GM19395 (cell line): ENCODE data around the gene EFNA1.

Source experiments
- ATAC-seq: cut with Tn5 transposase; IDR thresholded peaks from one replicate; pipeline ENCODE4 v1.9.1; 2021; ENCODE audit warnings: mild to moderate bottlenecking, moderate library complexity; ENCODE audit not compliant: unreplicated experiment

The EFNA1 gene, protein sequence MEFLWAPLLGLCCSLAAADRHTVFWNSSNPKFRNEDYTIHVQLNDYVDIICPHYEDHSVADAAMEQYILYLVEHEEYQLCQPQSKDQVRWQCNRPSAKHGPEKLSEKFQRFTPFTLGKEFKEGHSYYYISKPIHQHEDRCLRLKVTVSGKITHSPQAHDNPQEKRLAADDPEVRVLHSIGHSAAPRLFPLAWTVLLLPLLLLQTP

GRCh38 chr1:155127105-155127966 is at the start of gene EFNA1:
Gene EFNA1 (plus strand): TSS chr1:155127876. CDS start chr1:155127978, 102 bp downstream.
- no peak for ATAC-seq

- ATAC-seq = no peak
Observed at GRCh38 chr1:155078469-155079209, 49.0 kb upstream of the EFNA1 start, which contains the start of gene EFNA3. Gene EFNA3 (plus strand): TSS chr1:155078837. CDS start chr1:155078942, 105 bp downstream.

DNA sequence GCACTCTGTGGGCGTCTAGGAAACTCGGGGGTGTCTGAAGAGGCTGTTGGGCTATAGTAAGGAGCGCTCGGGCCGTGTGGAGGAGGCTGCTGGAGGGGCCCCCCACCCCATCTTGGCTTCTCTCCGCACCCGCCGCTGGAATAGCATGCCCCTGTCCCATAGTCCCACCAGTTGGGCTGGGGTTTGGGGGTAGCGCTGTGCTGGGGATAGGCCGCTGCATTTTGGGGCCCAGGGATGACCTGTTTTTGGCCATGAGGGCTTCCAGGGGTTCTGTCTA is 48.5 kb upstream of the EFNA1 start:
- ATAC-seq = no peak

DNA sequence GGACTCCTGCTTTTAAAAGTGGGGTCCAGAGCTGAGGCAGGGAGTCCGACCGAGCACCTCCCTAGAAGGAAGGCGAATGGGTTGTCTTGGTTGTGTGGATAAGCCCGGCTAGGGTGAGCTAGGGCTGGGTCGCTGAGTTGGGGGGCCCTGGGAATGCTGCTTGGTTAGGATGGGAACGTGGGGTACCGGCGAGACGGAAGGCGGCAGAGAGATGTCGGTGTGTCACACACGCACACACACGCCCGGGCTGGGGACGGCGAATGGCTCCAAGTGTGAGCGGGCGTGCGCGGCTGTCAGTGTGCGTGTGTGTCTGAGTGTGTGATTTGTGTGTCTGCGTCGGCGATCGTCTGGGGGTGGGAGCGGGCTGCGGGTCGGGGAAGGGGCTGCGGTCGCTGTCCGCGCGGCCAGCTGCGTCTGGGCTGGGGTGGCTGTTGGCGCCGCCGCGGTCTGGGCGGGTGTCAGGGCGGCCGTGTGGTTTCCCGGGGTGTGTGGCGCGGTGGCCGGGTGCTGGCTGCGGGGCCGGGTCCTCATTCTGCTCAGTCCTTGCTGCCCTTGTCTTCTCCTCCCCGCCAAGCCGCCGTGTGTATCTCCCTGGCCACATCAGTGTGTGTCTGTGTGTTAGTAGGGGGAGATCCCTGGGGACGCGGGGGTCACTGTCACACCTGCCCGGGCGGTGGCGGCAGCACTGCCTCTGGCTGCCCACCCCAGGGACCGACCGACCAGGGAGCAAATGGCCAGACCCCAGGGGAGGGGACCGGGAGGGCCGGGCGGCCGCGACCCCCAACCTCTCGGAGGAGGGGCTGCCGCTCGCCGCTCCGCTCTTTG is 48.0 kb upstream of the EFNA1 start:
- no peak for ATAC-seq

- no peak for ATAC-seq
Observed at GRCh38 chr1:155080312-155081228, 47.1 kb upstream of the EFNA1 start.

DNA sequence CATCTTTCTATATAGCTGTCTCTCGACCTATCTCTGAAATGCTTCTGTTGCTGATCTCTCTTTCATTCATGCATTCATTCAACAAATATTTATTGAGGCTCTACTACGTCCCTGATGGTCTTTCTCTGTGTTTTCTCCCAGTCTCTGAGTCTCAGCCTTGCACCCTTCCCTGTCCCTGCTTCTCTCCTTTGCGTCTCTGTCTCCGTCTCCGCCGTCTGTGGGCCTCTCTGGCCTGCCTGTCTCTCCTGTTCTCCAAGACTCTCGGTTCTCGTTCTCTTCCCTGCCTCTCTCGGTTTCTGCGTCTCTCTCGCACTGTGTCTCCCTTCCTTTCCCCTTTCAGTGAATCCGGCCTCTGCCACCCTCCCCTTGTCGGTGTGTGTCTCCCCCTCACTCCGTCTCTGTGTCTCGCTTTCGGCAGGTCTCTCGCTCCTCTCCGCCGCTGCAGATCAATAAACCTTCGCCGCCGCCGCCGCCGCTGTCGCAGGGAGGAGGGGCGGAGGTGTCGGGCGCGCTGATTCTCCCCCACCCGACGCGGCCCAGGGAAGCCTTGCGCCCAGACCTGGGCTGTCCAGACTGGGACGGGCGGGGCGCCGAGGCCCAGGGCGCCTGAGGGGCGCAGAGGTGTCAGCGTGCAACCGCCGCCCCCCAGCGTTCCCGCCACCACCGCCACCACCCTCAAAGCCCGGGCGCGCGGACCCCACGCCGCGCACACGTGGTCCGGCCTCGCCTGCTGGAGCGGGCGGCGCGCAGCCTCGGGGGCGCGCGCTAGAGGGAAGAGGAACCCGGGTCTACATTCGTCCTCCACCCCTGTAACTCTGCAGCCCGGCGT is 46.0 kb upstream of the EFNA1 start:
- ATAC-seq = no peak

GRCh38 chr1:155082301-155083051 is 45.2 kb upstream of the EFNA1 start:
- no peak for ATAC-seq

DNA sequence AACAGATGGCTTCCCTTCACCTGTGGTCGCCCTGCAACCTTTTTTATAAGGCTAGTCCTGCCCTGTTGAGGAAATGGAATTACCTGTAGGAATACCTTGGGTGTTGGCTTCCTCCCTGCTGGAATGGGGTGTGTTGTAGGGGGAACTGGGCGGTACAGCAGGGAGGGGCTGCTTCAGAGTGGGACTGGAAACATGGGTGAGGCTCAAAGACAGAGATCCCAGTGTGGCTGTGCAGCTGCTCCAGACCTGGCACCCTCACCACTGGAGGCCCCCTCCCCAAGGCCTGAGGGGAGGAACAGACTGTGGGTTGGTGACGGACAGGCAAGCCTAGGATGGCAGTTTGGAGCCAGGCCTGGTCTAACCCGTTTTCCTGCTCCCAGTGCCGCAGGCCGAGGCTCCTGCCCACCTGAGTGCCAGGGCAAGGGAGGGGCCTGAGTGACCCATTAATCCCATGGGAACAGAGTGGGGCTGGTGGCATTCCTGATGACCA is 44.6 kb upstream of the EFNA1 start:
- ATAC-seq = no peak

DNA sequence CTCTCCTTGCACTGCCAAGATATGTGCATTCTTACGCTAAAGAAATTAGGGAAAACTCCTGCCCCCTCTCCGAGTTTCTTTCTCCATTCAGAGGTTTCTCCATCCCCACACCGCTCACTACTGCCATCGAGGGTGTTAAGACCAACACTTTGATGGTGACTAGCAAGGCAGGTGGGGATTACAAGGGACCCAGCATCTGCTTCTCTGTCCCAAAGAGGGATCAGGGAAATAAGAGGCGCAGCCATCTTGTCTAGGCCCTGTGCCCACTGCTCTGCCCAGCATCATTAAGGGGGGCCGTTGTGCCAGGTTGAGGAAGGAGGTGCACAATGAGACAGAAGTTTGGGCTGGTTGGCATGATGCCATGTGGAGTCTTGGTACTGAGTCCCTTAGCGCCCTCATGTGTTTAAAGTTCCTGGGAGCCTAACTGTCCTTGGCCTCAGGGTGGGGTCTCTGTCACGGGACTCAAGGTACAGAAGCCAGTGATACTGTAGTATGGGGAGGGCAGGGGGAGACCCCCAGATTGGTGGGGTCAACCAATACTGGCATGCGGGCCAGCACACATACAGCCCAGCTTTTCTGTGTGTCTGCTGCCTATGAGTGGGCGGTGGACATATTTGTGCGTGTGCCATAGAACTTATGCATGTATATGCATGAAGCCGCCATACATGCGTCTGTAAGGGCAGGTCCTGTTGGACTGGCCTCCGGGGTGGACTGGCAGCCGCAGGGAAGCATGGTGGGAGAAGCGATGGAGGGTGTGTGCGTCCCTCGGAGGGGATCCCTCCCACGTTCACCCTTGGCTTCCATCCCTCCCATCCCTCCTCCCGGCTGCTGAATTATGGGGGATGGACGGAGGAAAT is 43.6 kb upstream of the EFNA1 start:
- ATAC-seq = no peak

DNA sequence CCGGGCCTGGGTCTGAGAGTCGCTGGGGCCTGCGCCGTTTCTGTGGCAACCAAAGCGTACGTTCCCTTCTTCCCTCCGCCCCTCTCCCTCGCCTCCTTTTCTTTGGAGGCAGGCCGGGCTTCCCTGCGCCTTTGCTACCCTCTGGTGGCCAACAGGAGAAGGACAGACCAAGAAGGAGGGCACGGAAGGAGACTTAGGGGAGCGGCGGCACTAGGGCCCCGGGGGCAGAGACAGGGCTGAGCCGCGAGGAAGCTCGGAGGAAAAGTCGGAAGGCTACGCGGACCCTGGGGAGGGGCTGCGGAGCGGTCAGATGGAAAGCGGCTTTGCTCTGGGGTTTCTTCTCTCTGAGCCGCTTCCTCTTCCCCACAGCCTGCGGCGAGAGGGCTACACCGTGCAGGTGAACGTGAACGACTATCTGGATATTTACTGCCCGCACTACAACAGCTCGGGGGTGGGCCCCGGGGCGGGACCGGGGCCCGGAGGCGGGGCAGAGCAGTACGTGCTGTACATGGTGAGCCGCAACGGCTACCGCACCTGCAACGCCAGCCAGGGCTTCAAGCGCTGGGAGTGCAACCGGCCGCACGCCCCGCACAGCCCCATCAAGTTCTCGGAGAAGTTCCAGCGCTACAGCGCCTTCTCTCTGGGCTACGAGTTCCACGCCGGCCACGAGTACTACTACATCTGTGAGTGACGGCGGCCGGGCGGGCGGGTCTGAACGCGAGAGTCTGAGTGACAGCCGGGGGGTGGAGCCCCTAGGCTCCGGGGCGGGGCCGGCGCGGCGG is 42.8 kb upstream of the EFNA1 start:
- ATAC-seq = peak; percentile 82

DNA sequence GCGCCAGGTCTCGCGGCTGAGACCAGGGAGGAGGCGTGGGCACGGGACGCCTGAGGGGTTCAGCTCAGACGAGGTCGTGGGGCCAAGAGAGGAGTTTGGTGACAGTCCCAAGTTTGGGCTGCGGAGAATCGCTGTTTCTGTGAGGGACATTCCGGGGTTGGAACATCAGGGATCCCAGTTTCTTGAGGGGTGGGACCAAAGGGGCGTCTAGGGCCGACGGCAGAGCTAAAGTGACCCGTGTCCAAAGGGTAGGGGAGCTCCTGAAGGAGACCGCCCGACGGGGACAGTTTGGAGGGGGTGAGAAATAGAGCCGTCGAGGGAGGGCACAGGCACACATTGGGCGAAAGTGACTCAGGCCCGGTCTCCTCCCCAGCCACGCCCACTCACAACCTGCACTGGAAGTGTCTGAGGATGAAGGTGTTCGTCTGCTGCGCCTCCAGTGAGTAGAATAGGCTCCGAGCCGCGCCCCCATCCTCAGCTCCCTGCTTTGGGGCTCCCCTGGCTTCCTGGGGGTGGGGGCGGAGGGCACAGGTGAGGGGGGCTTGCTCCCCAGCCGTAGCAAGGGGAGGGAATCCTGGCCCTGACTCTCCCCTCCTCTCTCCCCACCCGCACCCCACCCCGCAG is 42.1 kb upstream of the EFNA1 start:
- no peak for ATAC-seq

GRCh38 chr1:155086128-155086741 is 41.4 kb upstream of the EFNA1 start:
- no peak for ATAC-seq

GRCh38 chr1:155086856-155087535 is 40.7 kb upstream of the EFNA1 start:
- ATAC-seq = no peak

DNA sequence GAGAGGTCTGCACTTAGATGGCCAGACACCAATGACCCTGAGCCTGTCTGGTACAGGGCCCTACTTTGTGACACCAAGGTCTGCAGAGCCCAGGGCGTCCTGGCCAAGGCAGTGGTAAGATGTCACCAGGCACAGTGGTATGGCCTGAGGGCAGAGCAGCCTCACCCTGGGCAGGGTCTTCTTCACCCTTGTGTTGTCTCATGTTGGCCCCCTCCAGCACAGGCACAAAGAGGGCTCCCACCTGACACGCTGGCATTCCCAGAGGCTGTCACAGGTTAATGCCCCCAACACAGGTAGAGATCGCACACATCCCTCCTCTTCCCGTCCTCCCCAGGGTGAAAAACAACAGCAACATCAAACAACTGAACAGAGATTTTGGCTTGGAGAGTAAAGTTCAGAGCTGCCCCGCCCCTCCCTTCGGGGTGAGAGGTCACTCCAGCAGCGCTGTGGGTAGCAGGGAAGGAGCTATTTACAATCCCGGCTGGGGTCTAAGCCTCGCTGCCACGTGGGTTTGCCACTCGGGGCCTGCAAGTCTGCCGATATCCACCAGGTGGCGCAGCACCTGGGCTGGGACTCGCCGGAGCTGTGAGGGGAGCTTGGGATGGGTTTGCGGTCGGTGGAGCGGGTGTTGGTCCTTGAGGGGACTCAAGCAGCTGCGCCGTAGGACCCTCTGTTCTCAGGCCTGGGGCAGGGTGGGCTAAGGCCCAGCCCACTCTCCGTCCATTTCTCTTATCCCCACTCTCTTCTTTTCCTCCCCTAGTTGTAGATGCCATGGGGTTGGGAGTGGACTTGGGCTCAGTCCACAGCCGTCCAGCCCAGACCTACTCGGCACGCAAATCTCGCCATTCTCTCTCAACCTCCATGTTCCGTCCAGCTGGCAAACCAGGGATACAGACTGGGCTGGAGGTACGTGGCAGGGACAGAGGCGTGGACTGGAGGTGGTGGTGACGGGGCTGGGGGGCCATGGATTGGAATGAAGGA is 36.3 kb upstream of the EFNA1 start:
- no peak for ATAC-seq
